ENCODE data around the gene ABHD11.

DNA sequence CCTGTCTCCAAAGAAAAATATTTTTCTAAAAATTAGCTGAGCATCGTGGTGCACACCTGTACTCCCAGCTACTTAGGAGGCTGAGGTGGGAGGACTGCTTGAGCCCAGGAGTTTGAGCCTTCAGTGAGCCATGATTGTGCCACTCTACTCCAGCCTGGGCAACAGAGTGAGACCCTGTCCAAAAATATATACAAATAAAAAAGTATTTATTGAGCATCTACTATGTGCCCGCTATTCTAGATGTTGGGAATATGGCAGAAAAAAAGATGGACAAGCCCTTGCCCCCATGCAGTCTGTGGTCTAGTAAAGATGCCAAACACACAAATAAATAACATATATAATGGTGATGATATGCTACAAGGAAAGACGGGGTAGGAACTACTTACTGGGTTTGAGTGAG is 14.8 kb downstream of the ABHD11 start:
- TF ChIP-seq POLR2A (IDR thresholded peaks at IDR 0.05) (no peak), EP300 (IDR thresholded peaks at IDR 0.05) (no peak)
- TF ChIP-seq, protein P1, sequence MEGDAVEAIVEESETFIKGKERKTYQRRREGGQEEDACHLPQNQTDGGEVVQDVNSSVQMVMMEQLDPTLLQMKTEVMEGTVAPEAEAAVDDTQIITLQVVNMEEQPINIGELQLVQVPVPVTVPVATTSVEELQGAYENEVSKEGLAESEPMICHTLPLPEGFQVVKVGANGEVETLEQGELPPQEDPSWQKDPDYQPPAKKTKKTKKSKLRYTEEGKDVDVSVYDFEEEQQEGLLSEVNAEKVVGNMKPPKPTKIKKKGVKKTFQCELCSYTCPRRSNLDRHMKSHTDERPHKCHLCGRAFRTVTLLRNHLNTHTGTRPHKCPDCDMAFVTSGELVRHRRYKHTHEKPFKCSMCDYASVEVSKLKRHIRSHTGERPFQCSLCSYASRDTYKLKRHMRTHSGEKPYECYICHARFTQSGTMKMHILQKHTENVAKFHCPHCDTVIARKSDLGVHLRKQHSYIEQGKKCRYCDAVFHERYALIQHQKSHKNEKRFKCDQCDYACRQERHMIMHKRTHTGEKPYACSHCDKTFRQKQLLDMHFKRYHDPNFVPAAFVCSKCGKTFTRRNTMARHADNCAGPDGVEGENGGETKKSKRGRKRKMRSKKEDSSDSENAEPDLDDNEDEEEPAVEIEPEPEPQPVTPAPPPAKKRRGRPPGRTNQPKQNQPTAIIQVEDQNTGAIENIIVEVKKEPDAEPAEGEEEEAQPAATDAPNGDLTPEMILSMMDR (IDR thresholded peaks at IDR 0.05) = no peak

Data from gastroesophageal sphincter (tissue), 3 donors.